H1 (cell line): ENCODE data around the gene AFF1. TPM values are rescaled to one million over a fixed set of nuclear protein-coding genes. Genes with fewer than 3 reads are reported as not detected.

Experiments
- E2F6 ChIP-seq: IDR thresholded peaks from 2 replicates; pipeline ENCODE4 v1.6.1; 2012; ENCODE audit warnings: inconsistent platforms
- EP300 ChIP-seq, 2 experiments: IDR thresholded peaks; 1 replicate in 1 of 2; 2 replicates in 1 of 2; pipeline ENCODE4 v1.6.1; 2011 to 2012; ENCODE audit warnings: low read depth in 2 of 2, low read length in 2 of 2, mild to moderate bottlenecking in 2 of 2, borderline replicate concordance in 1 of 2, inconsistent platforms in 1 of 2, moderate library complexity in 1 of 2
- EZH2 ChIP-seq: fragments of 200-600 bp; sonication (generic); IDR thresholded peaks from 2 replicates; pipeline ENCODE4 v1.7.1; 2012; ENCODE audit warnings: low read depth, mild to moderate bottlenecking, moderate library complexity, low read length, inconsistent platforms; ENCODE audit not compliant: severe bottlenecking
- GABPA ChIP-seq: IDR thresholded peaks from 2 replicates; pipeline ENCODE4 v1.6.1; 2011; ENCODE audit warnings: mild to moderate bottlenecking, low read length, moderate library complexity, borderline replicate concordance; ENCODE audit not compliant: insufficient read depth
- GTF2F1 ChIP-seq: IDR thresholded peaks from 2 replicates; pipeline ENCODE4 v1.6.1; 2012; ENCODE audit warnings: low read depth, low read length, improper control_type of control experiment, borderline replicate concordance
- HDAC6 ChIP-seq: IDR thresholded peaks from one replicate; pipeline ENCODE4 v1.7.1; 2012; ENCODE audit warnings: low read depth, mild to moderate bottlenecking, inconsistent platforms, low read length, moderate library complexity
- POLR2A ChIP-seq, 2 experiments: IDR thresholded peaks; 1 replicate in 1 of 2; 2 replicates in 1 of 2; pipeline ENCODE4 v1.6.1; 2011; ENCODE audit warnings: low read depth in 2 of 2, low read length in 2 of 2, mild to moderate bottlenecking in 2 of 2; ENCODE audit errors: control extremely low read depth in 1 of 2
- RNF2 ChIP-seq: fragments of 200-900, 300-1000 bp; sonication (generic); IDR thresholded peaks from 2 replicates; pipeline ENCODE4 v1.7.1; 2016; ENCODE audit warnings: borderline replicate concordance, low read depth, mild to moderate bottlenecking, antibody characterized with exemption, low read length; ENCODE audit not compliant: poor library complexity, severe bottlenecking; ENCODE audit errors: missing control alignments
- SP1 ChIP-seq: IDR thresholded peaks from 2 replicates; pipeline ENCODE4 v1.6.1; 2011; ENCODE audit warnings: low read depth, low read length
- SUZ12 ChIP-seq: fragments of 200-600 bp; sonication (generic); IDR thresholded peaks from 2 replicates; pipeline ENCODE4 v1.6.1; 2012; ENCODE audit warnings: mild to moderate bottlenecking, inconsistent platforms, low read length, moderate library complexity, mixed read lengths
- polyA plus RNA-seq, 7 experiments: library from polyadenylated mRNA; depleted of rRNA in 3 of 7; stranded (reverse) in 5 of 7; unstranded in 2 of 7; fragments of >200 nt in 5 of 7; fragments of 200-250 nt in 2 of 7; gene quantifications; 1 replicate in 5 of 7; 2 replicates in 1 of 7; 4 replicates in 1 of 7; pipeline versions ENCODE4 v1.2.1 to v1.2.3, GENCODE V29; 2011 to 2013; ENCODE audit warnings: missing spikeins in 2 of 7, mixed read lengths in 2 of 7
- total RNA-seq: library from RNA; stranded (reverse); fragmentation: NEBNext Ultra II Directional; extraction: Animal tissue kit (Norgen Biotek cat#: 25700); gene quantifications from 2 replicates; pipeline ENCODE4 v1.2.1, GENCODE V29; 2021

Gene AFF1
- total and polyA plus RNA-seq, 2 of the 8 experiments (the other 6 are each of a cell fraction or from before 2014, with no cell fraction given) = 14.8 to 85.5 TPM

GRCh38 chr4:86910820-86911684 is 23.8 kb upstream of the AFF1 start (continued):
- TF ChIP-seq E2F6 = no peak
- TF ChIP-seq GABPA = no peak
- TF ChIP-seq SUZ12 = no peak
- TF ChIP-seq RNF2 = no peak
- no peak for TF ChIP-seq GTF2F1
- no peak for TF ChIP-seq POLR2A (IDR thresholded peaks at IDR 0.05; ENCODE audit: control extremely low read depth in 1 of 2, low read depth in 2 of 2, low read length in 2 of 2)
- no peak for TF ChIP-seq SP1
- TF ChIP-seq EZH2 = no peak
- TF ChIP-seq EP300 (IDR thresholded peaks at IDR 0.05; ENCODE audit: borderline replicate concordance in 1 of 2, low read depth in 2 of 2, low read length in 2 of 2) = no peak
- no peak for TF ChIP-seq HDAC6
